ENCODE results near the gene CPT1B.

DNA sequence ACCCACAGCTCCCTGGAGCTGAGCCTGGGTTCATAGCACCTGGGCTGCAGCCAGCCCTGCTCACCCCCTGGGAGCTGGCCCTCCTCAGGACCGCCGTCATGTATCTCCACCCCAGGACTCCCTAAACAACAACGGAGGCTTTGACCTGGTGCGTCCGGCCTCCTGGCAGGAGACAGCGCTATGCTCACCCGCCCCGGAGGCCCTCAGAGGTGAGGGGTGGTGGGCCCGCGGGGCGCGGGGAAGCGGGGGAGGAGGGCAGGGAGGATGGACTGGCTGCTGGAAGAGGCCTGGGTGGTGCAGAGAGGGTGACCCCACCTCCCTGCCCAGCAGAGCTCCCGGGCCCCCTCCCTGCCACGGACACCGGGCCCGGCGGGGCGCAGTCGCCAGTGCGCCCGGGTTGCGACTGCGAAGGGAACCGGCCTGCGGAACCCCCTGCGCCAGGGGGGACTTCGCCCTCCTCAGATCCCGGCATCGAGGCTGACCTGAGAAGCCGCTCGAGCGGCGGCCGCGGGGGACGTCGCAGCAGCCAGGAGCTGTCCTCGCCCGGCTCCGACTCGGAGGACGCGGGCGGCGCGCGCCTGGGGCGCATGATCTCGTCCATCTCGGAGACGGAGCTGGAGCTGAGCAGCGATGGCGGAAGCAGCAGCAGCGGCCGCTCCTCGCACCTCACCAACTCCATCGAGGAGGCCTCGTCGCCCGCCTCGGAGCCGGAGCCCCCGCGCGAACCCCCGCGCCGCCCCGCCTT lies 25.5 kb upstream of the CPT1B start:
- TF ChIP-seq, protein P1, sequence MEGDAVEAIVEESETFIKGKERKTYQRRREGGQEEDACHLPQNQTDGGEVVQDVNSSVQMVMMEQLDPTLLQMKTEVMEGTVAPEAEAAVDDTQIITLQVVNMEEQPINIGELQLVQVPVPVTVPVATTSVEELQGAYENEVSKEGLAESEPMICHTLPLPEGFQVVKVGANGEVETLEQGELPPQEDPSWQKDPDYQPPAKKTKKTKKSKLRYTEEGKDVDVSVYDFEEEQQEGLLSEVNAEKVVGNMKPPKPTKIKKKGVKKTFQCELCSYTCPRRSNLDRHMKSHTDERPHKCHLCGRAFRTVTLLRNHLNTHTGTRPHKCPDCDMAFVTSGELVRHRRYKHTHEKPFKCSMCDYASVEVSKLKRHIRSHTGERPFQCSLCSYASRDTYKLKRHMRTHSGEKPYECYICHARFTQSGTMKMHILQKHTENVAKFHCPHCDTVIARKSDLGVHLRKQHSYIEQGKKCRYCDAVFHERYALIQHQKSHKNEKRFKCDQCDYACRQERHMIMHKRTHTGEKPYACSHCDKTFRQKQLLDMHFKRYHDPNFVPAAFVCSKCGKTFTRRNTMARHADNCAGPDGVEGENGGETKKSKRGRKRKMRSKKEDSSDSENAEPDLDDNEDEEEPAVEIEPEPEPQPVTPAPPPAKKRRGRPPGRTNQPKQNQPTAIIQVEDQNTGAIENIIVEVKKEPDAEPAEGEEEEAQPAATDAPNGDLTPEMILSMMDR (conservative IDR thresholded peaks at IDR 0.05), result no peak
- no peak for TF ChIP-seq ZFX (IDR thresholded peaks at IDR 0.05)

Measured in C4-2B (cell line).